NCI-H460 (cell line): ENCODE results near the gene SORBS1. TPM values are rescaled to one million over a fixed set of nuclear protein-coding genes. Genes with fewer than 3 reads are reported as not detected.

Source experiments
- DNase-seq: peaks from one replicate; pipeline ENCODE4 v3.0.0-alpha.2; 2016; ENCODE audit warnings: low read depth; ENCODE audit errors: extremely low read depth
- total RNA-seq: library from RNA; depleted of rRNA; stranded (reverse); fragments of >200 nt; shearing (Covaris generic); gene quantifications from 2 replicates; pipeline ENCODE4 v1.2.3, GENCODE V29; 2014

The SORBS1 gene
- total RNA-seq, 1 experiment from 2014 or later, result 0.27 TPM

DNA sequence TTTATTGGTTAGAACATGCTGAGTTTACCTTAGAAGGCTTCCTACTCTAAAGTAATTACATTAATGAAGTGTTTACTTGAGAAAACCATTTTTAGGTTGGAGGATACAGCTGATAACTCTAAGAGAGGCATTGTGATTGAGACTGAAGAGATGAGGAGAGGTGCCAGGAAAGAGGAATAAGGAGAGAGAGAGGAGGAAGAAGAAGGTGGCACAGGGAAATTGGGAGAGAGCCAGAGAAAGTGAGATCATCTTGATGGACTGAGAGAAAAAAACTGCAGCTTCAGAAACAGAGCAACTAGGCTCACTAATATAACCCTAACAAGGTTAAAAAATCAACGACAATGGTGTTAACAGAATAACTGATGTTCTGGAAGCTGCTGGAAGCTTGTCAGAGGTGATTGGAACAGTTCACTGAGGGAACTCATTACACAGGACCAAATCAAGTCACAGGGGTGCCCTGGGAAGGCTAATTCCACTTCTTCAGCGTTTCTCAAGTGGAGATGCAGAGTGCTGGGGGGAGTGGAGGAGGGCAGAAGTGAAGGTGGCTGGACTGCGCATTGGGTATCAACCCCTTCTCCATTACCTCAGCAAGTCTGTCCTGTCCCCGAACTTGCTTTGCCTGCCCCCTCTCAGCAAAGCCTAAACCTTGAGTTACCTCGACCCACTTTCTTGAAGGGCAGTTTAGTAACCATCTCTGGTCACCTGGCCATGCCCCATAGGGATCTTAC, 6.9 kb upstream of the SORBS1 start:
- no peak for DNase-seq

DNA sequence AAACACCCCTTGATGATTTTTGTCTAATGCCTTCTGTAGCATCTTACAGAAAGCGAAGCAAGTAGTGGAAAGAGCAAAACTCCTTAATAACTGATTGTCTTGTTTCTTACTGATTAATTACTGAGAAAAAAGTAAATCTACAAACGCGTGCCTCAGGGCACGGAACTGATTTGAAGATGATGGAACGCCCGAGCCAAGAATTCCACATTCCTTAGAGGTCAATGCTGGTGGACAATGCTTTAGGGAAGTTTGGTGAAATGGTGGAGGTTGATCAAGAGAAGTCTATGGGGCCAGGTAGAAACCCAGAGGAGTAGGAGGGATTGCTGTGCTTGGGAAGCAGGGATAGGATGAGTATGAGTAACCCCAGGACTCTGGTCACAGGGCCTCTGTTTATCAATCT, 5.0 kb upstream of the SORBS1 start:
- DNase-seq, result no peak

DNA sequence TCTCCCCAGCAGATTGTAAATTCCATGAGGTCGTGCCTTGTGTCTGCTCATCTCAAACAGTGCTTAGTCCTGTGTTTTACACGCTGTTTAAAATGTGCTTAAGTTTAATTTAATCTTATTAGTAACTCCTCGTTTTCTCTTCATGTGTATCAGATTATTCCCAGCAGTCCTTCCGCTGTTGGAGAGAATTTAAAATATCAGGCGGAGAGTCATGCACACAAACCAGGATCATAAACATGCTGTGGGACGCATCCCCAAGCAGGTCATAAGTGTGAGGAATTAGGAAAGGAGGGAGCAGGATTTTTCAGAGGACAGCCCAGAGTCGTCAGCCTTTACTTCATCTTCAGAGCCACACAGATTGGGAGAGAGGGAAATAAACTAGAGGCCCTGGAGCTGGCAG, 4.2 kb upstream of the SORBS1 start:
- DNase-seq, result no peak

DNA sequence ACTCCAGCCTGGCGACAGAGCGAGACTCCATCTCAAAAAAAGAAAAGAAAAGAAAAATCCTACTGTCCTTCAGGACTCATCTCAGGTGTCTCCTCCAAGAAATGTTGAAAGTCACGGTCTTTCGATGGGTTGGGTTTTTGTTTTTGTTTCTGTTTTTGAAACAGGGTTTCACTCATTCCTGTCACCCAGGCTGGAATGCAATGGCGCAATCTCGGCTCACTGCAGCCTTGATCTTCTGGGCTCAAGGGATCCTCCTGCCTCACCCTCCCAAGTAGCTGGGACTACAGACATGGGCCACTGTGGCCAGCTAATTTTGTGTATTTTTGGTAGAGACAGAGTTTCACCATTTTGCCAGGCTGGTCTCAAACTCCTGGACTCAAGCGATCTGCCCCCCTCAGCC, 3.1 kb upstream of the SORBS1 start:
- no peak for DNase-seq

DNA sequence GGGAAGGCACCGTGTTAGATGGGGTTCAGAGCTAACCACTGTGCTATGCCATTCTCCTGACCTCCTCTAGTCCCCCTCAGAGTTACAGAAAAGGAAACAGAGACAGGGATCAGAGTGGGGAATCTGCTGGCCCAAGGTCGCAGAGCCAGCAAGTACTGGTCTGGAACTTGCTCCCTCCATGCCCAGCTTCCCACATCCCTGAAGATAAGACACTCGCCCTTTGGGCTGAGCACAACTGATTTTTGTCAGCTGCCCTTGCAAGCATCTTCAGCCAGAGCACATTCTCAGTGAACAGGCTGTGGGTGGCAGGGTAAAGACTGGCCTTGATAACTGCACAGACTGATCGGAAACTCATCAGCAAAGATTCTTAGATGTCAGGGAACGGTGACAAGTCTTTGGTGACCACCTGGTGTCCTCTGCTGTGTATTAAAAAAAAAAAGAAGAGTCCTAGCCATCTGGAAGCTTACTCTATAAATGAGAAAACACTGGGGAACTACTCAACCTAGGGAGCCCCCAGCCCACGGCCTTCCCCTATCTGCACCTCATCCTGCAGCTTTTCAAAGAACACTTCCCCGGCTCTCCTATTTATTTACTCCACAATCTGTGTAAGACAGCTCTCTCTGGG, 1.3 kb upstream of the SORBS1 start:
- no peak for DNase-seq

DNA sequence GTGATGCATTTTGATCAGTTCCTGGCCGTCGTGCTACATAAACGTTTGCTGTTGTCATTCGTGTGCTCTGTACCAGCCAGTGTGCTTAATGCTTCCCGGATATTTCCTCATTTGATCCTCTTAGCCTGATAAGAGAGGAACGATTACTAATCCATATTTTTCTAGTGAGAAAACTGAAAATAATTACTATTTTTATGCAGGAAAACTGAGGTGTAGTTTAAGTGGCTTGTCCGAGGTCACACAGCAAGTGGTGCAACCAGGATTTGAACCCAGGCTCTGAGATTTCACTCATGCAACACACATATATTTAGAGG, 650 bp upstream of the SORBS1 start:
- DNase-seq, result no peak

DNA sequence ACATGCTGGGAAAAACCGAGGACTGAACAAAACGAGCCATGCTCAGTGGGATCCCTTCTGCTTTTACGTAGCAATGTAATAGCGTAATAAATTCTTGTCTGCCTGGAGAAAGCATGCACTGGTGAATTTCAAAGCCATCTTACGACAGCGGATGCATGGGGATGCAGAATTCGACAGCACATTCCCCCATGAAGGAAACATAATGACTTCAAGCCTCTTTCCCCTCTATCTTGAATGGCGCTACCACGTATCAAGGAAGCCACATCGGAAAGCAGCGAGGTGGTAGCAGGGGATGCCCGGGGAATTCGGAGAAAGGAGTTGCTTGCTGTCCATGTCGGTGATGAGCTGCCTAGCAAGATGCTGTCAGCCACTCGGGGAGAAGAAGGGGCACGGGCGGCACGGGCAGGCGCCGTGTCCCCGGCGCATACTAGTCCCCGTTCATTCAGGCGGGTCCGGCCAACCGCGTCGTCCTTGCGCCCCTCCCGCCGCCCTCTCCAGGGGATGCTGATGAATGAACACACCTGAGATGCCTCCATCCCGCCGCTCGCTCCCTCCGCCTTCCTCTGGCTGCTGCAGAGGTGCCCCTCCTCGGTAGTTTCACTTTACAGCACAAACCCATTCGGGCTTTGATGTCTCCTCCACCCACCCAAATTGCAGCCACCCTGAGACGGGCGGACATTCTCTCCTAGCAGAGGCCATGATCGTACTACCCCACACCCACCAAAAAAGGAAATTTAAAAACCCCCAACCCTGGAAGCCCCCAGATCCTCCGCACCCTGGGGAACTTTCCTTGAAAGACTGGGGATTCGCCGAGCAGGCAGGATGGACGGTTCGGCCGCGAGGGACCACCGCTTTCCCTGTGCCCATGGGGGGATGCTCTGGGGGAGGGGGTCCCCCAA, 644 bp downstream of the SORBS1 start:
- no peak for DNase-seq

DNA sequence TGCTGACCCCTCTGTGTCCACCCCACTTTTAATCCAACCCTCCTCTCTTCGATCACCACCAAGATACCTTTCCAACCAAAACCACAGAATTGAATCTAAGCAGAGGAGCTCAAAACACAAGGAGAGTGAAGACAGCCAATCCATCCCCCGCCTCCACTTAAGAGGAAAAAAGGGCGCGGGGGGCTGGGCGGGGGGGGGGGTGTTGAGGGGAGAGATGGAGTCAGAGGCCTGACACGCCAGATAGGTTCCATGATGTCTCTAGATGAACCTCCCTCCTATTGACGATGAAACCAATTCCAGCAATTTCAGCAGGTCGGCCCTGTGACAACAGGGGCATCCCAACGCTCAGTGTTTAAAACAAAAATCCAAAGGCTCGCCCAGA, 1.3 kb downstream of the SORBS1 start:
- DNase-seq, result no peak

DNA sequence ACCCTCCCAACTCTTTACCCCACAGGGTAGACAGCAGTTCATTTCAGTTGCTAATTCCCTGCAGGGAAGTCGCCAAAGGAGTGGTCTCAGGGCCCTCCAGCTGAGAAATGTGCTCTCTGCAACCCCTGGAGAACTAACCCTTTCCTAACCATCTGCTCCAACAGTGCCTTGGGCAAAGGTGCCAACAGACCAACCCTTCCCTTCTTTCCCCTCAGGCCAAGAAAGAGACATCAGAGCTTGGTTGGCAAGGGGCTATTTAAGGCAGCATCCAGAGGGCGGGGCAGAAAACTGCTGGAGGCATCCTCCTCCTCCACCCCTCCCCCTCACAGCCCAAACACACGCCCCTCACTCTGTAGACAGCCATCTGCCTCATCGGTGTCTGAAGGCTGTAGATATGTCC, 1.7 kb downstream of the SORBS1 start:
- no peak for DNase-seq

DNA sequence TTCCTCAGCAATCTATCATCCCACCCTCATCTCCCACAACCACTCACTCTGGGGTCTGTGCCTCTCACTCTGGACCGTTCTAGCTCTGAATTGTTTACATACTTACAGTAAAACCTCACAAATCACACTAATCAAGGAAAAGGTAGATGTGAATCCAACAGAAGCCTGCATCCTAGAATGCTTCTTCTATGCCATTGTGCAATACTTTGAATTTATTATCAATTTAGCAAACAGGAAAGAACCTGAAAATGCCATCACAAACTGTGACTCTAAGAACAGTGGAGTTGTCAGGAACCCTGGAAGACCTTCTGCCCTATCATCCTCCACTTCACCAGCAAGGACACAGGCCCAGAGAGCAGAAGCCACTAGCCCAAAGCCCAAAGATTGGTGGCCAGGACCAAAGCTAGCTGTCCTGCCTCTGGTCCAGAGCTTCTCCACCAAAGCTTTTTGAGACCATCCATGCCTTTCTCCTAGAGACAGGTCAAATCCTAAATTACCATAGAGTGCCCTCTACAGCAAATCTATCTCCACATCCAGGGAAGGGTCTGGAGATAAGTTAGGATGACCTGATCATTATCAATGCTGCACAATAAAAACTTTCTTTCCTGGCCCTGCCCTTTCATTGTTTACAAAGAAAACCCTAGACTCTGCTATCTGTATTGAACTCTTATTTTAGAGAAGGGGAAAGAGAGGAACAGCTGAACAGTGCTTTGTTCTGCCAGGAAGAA, 2.4 kb downstream of the SORBS1 start:
- DNase-seq, result no peak

DNA sequence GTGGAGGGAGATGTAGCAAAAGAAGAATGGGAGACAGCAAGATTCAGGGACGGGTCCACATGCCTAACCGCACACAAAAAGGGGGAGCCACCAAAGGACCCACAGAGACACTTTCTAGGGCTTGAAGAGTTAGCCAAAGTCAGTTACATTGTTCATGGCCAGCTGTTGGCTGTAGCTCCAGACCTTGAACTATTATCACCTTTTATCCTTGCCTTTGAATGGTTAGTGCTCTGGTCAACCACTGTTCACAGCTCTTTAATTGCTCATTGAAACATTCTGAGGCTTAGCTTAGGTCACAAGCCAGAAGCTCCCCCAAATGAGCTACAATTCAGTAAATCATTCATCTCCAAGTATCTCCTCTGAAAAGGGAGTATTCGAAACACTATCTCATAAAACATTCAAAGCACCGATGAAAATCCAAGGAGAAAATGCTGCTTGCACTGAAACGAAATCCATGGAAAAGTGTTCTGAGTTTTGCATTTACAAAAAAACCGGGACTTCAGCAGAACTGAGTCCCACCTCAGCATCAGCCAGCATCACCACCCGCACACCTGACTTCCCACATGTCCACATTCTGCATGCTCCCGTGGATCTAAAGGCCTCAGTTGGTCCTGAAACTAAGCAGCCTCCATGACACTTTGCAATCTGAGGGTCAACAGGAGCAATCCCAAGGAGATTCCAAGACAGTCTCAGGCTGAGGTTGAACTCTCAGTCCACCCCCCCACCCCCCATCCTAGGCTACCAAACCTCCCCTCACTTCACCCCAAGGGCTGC, 4.0 kb downstream of the SORBS1 start:
- no peak for DNase-seq

DNA sequence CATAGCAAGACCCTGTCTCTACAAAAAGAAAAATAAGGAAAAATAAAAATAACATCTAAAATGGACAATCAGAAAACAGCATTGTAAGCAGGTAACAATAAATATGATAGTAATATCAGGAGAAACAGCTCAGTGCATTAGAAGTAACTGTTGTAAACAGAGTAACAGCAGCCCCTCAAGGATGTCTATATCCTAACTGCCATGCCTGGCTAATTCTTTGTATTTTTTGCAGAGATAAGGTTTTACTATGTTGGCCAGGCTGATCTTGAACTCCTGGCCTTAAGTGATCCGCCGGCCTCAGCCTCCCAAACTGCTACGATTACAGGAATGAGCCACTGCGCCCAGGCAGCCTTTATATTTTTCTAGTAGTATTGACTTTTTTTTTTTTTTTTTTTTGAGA, 7.5 kb downstream of the SORBS1 start:
- DNase-seq, result no peak

DNA sequence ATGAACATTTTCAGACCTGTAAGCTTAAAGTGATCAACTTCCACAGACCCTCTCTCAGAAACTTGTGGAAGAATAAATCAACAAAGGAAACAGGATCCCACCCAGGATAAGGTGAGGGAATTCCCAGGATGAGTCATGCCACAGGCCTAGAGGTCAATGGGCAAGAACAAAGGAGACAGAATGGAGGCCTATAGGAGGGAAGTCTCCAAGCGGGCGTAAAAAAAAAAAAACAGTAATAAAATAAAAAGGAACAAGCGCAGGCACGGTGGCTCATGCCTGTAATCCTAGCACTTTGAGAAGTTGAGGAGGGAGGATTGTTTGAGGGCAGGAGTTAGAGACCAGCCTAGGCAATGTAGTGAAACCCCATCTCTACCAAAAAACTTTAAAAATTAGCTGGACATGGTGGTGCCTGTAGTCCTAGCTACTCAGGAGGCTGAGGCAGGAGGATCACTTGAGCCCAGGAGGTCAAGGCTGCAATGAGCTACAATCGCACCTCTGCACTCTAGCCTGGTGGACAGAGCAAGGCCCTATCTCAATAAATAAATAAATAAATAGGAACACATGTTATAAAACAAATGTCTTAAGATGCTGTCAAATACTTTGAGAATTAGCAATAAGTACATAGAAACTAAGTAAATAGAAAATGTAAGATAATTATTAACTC, 8.4 kb downstream of the SORBS1 start:
- DNase-seq, result no peak

DNA sequence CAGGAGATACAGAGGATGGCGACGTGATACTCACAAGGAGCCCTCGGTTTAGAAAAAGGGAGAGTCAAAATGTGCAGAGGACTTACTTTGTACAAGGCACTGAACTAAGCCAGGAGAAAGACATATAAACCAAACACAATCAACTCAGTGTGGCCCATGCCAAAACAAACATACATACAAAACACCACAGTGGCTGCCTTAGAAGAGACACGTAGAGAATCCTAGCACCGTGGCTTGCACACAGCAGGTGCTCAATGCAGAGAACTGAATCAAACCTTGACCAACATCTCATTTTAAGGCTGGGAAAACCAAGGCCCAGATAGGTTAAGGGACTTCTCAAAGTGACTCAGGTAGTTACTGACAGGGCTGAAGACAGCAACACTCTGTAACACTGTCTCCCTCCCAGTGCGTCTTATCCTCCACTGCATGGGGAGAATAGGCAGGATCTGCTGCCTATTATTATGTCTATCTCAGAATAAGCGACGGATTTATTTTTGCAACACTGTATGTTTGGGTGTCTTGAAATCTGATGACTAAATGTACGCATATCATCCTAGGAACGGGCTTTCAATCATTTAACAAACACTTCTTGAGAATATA, 11.0 kb downstream of the SORBS1 start:
- DNase-seq, result no peak

DNA sequence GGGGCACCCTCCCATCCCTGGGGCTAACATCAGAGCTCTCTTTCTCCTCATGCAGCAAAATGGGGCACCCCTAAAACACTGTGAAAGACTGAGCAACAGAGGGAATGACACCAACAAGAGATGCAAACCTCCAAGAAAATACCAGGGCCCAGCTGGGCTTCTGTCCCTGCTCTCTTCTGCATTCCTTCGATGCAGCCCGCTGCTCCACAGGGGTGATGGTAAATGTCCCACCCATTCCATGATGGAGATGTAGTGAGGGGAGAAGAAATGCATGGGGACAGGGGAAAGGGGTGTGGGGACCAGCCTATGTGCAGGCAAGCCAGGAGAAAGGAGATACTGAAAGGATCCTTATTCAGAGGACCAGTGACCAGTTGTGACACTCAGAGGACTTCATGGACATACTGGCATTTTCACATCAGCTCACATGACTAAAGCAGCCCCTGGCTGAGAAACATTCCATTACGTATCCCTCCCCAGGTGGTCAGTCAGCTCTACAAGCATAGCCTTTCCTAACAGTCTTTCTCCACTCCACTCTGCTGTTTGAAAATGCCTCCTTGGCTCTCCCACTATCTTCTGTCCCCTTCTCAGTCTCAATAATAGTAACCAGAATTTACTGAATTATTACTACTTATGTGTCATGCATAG, 13.3 kb downstream of the SORBS1 start:
- DNase-seq, result no peak

DNA sequence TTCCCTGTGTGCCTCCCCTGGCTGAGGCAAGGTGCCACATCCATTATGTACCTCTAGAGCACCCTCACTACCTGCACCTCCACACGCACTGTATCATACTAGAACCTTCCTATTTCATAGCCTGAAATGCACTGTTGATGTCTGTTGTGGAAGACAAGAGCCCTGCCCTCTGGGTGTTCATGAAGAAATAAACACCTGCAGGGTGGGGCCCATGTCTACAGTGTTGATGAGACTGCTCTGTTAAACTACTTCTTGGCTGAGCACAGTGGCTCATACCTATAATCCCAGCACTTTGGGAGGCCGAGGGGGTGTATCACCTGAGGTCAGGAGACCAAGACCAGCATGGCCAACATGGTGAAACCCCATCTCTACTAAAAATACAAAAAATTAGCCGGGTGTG, 14.0 kb downstream of the SORBS1 start:
- DNase-seq, result no peak

DNA sequence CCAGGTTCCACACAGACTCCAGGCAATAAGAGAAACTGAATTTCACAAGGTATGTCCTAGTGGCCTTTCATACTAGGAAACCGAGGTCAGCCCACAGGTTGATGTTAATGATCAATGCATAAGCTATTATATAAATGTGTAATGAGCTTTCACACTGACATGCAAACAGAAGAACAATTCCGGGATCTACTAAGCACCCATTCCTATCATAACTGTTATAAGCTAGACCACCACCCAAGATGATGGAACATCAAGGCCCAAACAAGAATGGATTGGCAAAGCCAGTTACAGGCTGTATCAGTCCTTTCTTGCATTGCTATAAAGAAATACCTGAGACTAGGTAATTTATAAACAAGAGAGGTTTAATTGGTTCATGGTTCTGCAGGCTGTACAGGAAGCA, 15.2 kb downstream of the SORBS1 start:
- DNase-seq, result no peak

DNA sequence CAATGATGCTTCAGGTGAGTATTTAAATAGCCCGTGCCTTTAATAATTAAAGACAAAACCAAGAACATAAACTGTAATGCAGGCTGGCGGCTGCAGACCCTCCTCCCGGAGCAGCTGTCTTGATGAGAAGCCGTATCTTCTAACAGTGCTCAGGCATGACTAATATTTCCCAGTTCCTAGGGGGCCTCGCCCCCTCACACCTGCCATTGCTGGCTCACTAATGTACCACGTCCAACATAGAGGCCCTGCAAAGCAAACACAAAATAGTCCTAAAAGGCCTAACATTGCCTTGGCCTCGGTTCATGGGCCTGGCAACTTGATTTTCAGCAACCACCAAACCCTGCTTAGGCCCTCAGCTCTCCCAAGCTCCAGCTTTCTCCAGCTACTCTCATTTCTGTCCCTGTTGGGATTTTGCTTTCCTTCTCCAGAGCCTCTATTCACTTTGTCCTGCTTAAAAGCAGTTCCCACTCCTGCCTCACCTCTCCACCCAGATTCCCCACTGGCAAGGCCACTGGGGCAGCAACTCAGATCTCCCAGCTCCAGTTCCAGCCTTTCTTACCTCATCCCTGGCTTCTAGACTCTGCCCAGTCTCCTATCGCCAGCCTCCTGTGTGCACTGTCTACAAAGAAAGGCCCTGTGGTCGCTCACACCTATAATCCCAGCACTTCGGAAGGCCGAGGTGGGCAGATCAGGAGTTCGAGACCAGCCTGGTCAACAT, 16.2 kb downstream of the SORBS1 start:
- DNase-seq, result no peak
